ENCODE measurements around the gene INVS. TPM values are rescaled to one million over a fixed set of nuclear protein-coding genes. Genes with fewer than 3 reads are reported as not detected.
"Not testable (repeated sequence)": the region's sequence is repeated elsewhere in the genome, so short reads cannot be mapped to it uniquely, and the experiment has no call there.

Gene INVS
- total and polyA plus RNA-seq, 2 of the 4 experiments (the other 2 are of a cell fraction), result 9.2 to 33.5 TPM

DNA sequence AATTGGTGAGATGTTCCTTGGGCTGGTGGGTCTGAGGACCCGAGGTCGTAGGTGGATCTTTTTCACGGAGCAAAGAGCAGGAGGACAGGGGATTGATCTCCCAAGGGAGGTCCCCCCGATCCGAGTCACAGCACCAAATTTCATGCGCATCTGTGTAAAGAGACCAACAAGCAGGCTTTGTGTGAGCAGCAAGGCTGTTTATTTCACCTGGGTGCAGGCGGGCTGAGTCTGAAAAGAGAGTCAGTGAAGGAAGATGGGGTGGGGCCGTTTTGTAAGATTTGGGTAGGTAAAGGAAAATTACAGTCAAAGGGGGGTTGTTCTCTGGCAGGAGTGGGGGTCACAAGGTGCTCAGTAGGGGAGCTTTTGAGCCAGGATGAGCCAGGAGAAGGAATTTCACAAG lies 46.9 kb downstream of the INVS start:
- DNase-seq; H4K5ac ChIP-seq (ENCODE audit: low read depth, low read length); in situ Hi-C loops (cut with MboI; ENCODE audit: low sequenced_read_pairs); H2AK5ac ChIP-seq (ENCODE audit: low read depth, low read length); H3K4ac ChIP-seq (ENCODE audit: low read depth, low read length); H2BK120ac ChIP-seq (ENCODE audit: low read depth, low read length); H4K8ac ChIP-seq (ENCODE audit: low read depth in 2 of 2, low read length in 2 of 2); ATAC-seq (ENCODE audit: low read depth); H3K9ac ChIP-seq (ENCODE audit: low read depth, low read length); H4K91ac ChIP-seq (ENCODE audit: insufficient read depth, low read depth, low read length); dilution Hi-C loops (cut with HindIII; ENCODE audit: low sequenced_read_pairs, unreplicated experiment); H2AK9ac ChIP-seq (replicated peaks; ENCODE audit: low read depth, low read length, poor library complexity); H2BK15ac ChIP-seq (ENCODE audit: low read depth, low read length); H2AFZ ChIP-seq (replicated peaks; ENCODE audit: low read length, poor library complexity); H3K14ac ChIP-seq (replicated peaks; ENCODE audit: low read depth, low read length); H3K9me1 ChIP-seq (ENCODE audit: insufficient read depth, low read length); H2BK5ac ChIP-seq (ENCODE audit: low read depth, low read length, poor library complexity, severe bottlenecking); H3K56ac ChIP-seq (ENCODE audit: extremely low read depth, insufficient read depth, low read length); H2BK20ac ChIP-seq (ENCODE audit: low read depth, low read length); H3K27ac ChIP-seq (ENCODE audit: insufficient read depth, low read length); H4K20me1 ChIP-seq (ENCODE audit: insufficient read depth, low read length); POLR2A ChIA-PET (ENCODE audit: unreplicated experiment); H3K9me3 ChIP-seq (ENCODE audit: control insufficient read depth, insufficient read depth, low read length); H3K4me1 ChIP-seq (ENCODE audit: control insufficient read depth, insufficient read depth, low read length); H3K18ac ChIP-seq (ENCODE audit: low read depth, low read length); H3K4me2 ChIP-seq (ENCODE audit: low read depth, low read length); intact Hi-C loops (cut with micrococcal nuclease); H3K4me3 ChIP-seq (ENCODE audit: insufficient read depth, low read depth, low read length); BruUV-seq (replicated peaks); CTCF ChIA-PET; H3K27me3 ChIP-seq (ENCODE audit: control insufficient read depth, insufficient read depth, low read length); H3K79me1 ChIP-seq (ENCODE audit: low read depth in 1 of 2, low read length in 2 of 2); H3K23ac ChIP-seq (ENCODE audit: low read depth, low read length); H3K36me3 ChIP-seq (ENCODE audit: control insufficient read depth, insufficient read depth, low read length): not testable (repeated sequence)
- WGBS, 2 experiments (ENCODE audit: extremely low coverage in 2 of 2, insufficient read length in 1 of 2), result no CpG with 5 or more reads among the region's 8 CpGs
